IPS DF 6.9 (cell line): Measurements from ENCODE around the gene UNK.

Experiments
- DNase-seq: peaks from one replicate; pipeline ENCODE4 v3.0.0-alpha.2; 2013; ENCODE audit warnings: low read depth, low spot score
- H3K27ac ChIP-seq: one replicate; pipeline ENCODE4 v1.5.1; 2013; ENCODE audit warnings: low read length, control low read depth
- H3K27me3 ChIP-seq: 2 replicates; pipeline ENCODE4 v1.6.1; 2013; ENCODE audit warnings: mild to moderate bottlenecking, low read length; ENCODE audit not compliant: control insufficient read depth, insufficient read depth
- H3K36me3 ChIP-seq: 2 replicates; pipeline ENCODE4 v1.6.1; 2013; ENCODE audit warnings: low read length; ENCODE audit not compliant: control insufficient read depth, insufficient read depth
- H3K4me1 ChIP-seq: 2 replicates; pipeline ENCODE4 v1.6.1; 2013; ENCODE audit warnings: low read length; ENCODE audit not compliant: control insufficient read depth, insufficient read depth
- H3K4me3 ChIP-seq: 2 replicates; pipeline ENCODE4 v1.5.1; 2013; ENCODE audit warnings: mild to moderate bottlenecking, low read length
- H3K9me3 ChIP-seq: 2 replicates; pipeline ENCODE4 v1.6.1; 2013; ENCODE audit warnings: low read length, inconsistent platforms; ENCODE audit not compliant: control insufficient read depth, insufficient read depth
- WGBS: extraction: QIAGEN DNeasy Blood & Tissue Kit; methylation state at CpG from one replicate; pipeline ENCODE4 v1.1.7; 2013; ENCODE audit warnings: mixed read lengths, missing lambda C conversion rate; ENCODE audit not compliant: insufficient read length, insufficient coverage; 5-methylcytosine and 5-hydroxymethylcytosine counted together

UNK gene

GRCh38 chr17:75763613-75764416 is 20.8 kb upstream of the UNK start:
- H3K27ac ChIP-seq, result no peak overlapping the region
- H3K27me3 ChIP-seq, result no peaks in the 10 kb centered on the region
- no CpG with 5 or more reads among the region's 16 CpGs for WGBS
- peak overlapping the region; percentile 58; the same call in 1 of the 2 replicates for H3K4me3 ChIP-seq
- H3K36me3 ChIP-seq, result no peaks in the 10 kb centered on the region
- H3K9me3 ChIP-seq, result no peaks in the 10 kb centered on the region
- no peak for DNase-seq
- peaks cover 3% of the 10 kb centered on the region for H3K4me1 ChIP-seq

GRCh38 chr17:75764417-75764710 is 20.2 kb upstream of the UNK start:
- no peak for DNase-seq
- Histone ChIP-seq H3K4me1 (peaks cover 3% of the 10 kb centered on the region), H3K36me3 (no peaks in the 10 kb centered on the region), H3K9me3 (no peaks in the 10 kb centered on the region), H3K27me3 (no peaks in the 10 kb centered on the region), H3K4me3 (peak overlapping the region; percentile 58; the same call in 1 of the 2 replicates), H3K27ac (no peak overlapping the region)
- WGBS, result no CpG with 5 or more reads among the region's 14 CpGs

GRCh38 chr17:75764711-75765421 is 19.7 kb upstream of the UNK start, which contains the start of gene GALK1:
GALK1 (minus strand) TSS chr17:75765192; CDS start chr17:75765136, 56 bp downstream.
- no CpG with 5 or more reads among the region's 71 CpGs for WGBS
- DNase-seq, result no peak

GRCh38 chr17:75765981-75766380 is 18.6 kb upstream of the UNK start:
- no CpG with 5 or more reads among the region's 4 CpGs for WGBS
- no peaks in the 10 kb centered on the region for H3K27me3 ChIP-seq
- no peak overlapping the region for H3K4me3 ChIP-seq
- peaks cover 3% of the 10 kb centered on the region for H3K4me1 ChIP-seq
- H3K27ac ChIP-seq, result no peak overlapping the region
- DNase-seq, result no peak
- H3K36me3 ChIP-seq, result no peaks in the 10 kb centered on the region
- H3K9me3 ChIP-seq, result no peaks in the 10 kb centered on the region

More at GRCh38 chr17:75764711-75765421, 19.7 kb upstream of the UNK start, which contains the start of gene GALK1:
- Histone ChIP-seq H3K36me3 (no peaks in the 10 kb centered on the region), H3K9me3 (no peaks in the 10 kb centered on the region), H3K4me3 (peak within 1 kb of the TSS; percentile 58; the same call in 1 of the 2 replicates), H3K27ac (no peak within 1 kb of the TSS), H3K4me1 (peaks cover 3% of the 10 kb centered on the region), H3K27me3 (no peaks in the 10 kb centered on the region)

GRCh38 chr17:75767881-75768280 is 16.7 kb upstream of the UNK start:
- DNase-seq, result no peak
- no peaks in the 10 kb centered on the region for H3K36me3 ChIP-seq
- WGBS, result no CpG with 5 or more reads among the region's 8 CpGs
- H3K27ac ChIP-seq, result no peak overlapping the region
- no peaks in the 10 kb centered on the region for H3K9me3 ChIP-seq
- H3K4me1 ChIP-seq, result peaks cover 3% of the 10 kb centered on the region
- no peak overlapping the region for H3K4me3 ChIP-seq
- no peaks in the 10 kb centered on the region for H3K27me3 ChIP-seq

- no peak for DNase-seq
- no CpG with 5 or more reads among the region's 3 CpGs for WGBS
- H3K27ac ChIP-seq, result no peak overlapping the region
These were observed 15.1 kb upstream of the UNK start for GRCh38 chr17:75769536-75769935.

GRCh38 chr17:75771334-75772281 is 13.0 kb upstream of the UNK start:
- DNase-seq, result no peak
- Histone ChIP-seq H3K4me3 (no peak overlapping the region), H3K9me3 (no peaks in the 10 kb centered on the region), H3K27me3 (no peaks in the 10 kb centered on the region), H3K36me3 (peaks cover 3% of the 10 kb centered on the region; the same call in 1 of the 2 replicates), H3K4me1 (no peaks in the 10 kb centered on the region), H3K27ac (no peak overlapping the region)
- no CpG with 5 or more reads among the region's 17 CpGs for WGBS

More at GRCh38 chr17:75769536-75769935, 15.1 kb upstream of the UNK start:
- Histone ChIP-seq H3K4me1 (no peaks in the 10 kb centered on the region), H3K27me3 (no peaks in the 10 kb centered on the region), H3K4me3 (no peak overlapping the region), H3K36me3 (no peaks in the 10 kb centered on the region), H3K9me3 (no peaks in the 10 kb centered on the region)

GRCh38 chr17:75773121-75773807 is 11.3 kb upstream of the UNK start:
- WGBS, result no CpG with 5 or more reads among the region's 12 CpGs
- H3K4me1 ChIP-seq, result no peaks in the 10 kb centered on the region

GRCh38 chr17:75773808-75774470 is 10.7 kb upstream of the UNK start:
- H3K36me3 ChIP-seq, result peaks cover 15% of the 10 kb centered on the region; the same call in 1 of the 2 replicates
- no peak for DNase-seq
- H3K27ac ChIP-seq, result no peak overlapping the region
- no CpG with 5 or more reads among the region's 15 CpGs for WGBS
- no peak overlapping the region for H3K4me3 ChIP-seq
- no peaks in the 10 kb centered on the region for H3K4me1 ChIP-seq
- H3K9me3 ChIP-seq, result no peaks in the 10 kb centered on the region
- no peaks in the 10 kb centered on the region for H3K27me3 ChIP-seq

More at GRCh38 chr17:75773121-75773807, 11.3 kb upstream of the UNK start:
- Histone ChIP-seq H3K36me3 (peaks cover 13% of the 10 kb centered on the region; the same call in 1 of the 2 replicates), H3K9me3 (no peaks in the 10 kb centered on the region), H3K27me3 (no peaks in the 10 kb centered on the region), H3K27ac (no peak overlapping the region), H3K4me3 (no peak overlapping the region)
- no peak for DNase-seq
